Hypothalamus (tissue), 51 donors: ENCODE results near the gene VASH2.

Source experiments
- DNase-seq, 51 donors: peaks; one replicate each; lab custom pipeline; 2025; lab: John Stamatoyannopoulos, UW

VASH2 gene

GRCh38 chr1:212928323-212929291, 21.7 kb upstream of the VASH2 start:
- no peak for DNase-seq

- DNase-seq, result no peak
These were observed 19.2 kb upstream of the VASH2 start for GRCh38 chr1:212930986-212931678.

GRCh38 chr1:212933815-212934471, 16.4 kb upstream of the VASH2 start:
- no peak for DNase-seq

DNA sequence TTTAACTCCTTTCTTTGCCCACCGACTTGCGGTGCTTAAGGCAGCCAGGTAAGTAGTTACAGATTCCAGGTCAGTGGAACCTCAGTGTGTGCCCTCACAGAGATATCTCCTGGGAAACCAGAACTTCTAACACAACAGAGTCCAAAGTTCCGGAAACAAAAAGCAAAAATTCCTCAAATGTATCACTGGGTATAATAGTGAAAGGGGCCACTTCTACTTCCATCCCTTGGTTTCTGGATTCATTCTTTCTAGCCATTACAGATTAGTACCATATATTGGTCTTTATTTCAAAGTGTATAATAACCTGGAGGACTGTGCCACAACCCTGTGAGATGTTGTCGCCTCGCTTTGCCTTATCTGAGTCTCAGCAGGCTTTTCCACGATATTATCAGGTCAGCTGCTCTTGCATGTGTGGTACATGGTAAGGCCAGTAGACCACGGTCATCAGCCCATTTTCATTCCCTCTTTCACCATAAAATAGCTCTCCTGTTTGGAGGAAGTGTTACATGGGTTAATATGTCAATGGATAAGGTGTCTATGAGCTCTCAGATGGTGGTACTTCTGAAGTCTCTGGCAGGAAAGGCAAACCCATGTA, 14.9 kb upstream of the VASH2 start:
- DNase-seq, result no peak

- DNase-seq, result no peak
These were observed 13.3 kb upstream of the VASH2 start for GRCh38 chr1:212937034-212937433.

DNA sequence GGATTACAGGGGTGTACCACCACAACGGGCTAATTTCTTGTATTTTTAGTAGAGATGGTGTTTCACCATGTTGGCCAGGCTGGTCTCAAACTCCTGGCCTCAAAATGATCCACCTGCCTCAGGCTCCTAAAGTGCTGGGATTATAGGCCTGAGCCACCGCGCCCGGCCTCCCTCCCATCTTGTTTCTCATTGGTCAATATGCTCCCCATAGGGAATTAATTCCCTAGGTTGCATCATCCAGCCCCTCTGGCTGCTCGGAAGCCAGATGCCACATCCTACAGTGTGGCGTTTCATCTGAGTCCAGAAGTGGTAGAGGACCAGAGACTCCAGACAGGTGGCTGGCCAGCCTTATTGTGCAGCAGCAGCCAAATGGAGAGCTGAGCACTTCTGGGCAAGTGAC, 11.5 kb upstream of the VASH2 start:
- DNase-seq, result no peak

GRCh38 chr1:212941452-212941851, 8.9 kb upstream of the VASH2 start:
- DNase-seq, result no peak

- no peak for DNase-seq
These were observed 7.5 kb upstream of the VASH2 start for GRCh38 chr1:212942679-212943392.

GRCh38 chr1:212943393-212943710, 7.0 kb upstream of the VASH2 start:
- DNase-seq, result no peak

DNA sequence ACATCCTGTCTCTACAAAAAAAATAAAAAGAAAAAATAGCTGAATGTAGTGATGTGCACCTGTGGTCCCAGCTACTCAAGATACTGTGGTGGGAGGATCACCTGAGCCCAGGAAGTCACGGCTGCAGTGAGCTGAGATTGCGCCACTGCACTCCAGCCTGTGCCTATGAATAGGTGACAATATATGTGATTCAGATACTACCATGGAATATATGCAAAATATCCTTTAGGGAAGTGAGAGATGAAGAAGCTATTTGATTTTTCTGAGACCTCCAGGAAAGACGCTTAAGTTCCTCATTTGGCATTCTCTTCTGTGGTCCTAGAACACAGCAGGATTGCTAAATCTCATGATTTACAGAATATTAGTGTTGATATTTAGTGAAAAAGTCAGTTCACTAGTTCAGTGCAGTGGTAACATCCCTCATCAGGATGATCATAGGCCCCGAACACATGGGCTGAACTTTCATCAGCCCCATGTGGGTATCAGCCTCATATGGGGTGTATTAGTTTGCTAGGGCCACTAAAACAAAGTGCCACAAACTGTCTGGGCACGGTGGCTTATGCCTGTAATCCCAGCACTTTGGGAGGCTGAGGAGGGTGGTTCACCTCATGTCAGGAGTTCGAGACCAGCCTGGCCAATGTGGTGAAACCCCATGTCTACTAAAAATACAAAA, 6.0 kb upstream of the VASH2 start:
- DNase-seq, result no peak

DNA sequence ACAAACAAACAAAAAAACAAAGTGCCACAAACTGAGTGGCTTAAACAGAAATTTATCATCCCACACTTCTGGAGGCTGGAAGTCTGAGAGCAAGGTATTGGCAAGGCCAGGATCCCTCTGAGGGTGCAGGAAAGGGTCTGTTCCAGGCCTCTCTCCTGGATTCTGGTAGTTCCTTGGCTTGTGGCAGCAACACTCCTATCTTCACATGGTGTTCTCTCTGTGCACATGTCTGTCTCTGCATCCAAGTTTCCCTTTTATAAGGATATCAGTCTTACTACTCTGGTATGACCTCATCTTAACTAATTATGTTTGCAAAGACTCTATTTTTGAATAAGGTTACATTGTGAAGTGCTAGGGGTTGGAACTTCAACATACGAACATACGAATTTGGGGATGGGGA, 5.3 kb upstream of the VASH2 start:
- DNase-seq, result no peak

DNA sequence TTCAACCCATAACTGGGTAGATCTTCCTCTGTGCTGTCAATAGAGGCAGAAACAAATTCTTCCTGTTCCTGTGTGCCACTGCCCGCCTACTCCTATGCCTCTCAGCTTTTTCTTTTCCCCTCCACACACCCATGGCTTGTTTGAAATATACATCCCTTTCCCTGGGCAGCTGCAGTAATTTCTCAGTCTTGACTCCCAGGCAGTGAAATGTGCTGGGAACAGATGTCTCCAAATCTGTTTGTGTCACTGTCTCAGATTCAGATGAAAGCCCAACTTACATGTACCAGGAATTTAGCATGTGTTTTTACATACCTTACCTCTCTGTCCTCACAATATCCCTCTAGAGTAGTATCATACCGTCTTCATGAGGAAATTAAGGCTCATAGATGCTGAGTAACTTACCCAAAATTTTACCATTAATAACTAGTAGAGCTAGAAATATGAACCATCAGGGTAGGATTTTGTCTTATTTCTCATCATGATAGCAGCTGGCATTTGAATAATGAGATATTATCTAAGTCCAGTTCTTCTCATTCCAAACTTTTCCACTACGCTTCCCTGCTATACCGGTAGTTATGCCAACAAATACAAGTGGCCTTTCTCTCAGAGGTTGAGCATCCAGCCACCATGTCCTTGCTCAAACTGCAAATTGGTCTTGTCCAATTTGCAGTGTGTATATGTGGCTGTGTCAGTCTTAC, 4.7 kb upstream of the VASH2 start:
- no peak for DNase-seq

- no peak for DNase-seq
These were observed 3.5 kb upstream of the VASH2 start for GRCh38 chr1:212946872-212947271.

GRCh38 chr1:212949771-212950170, 570 bp upstream of the VASH2 start:
- DNase-seq, result no peak

DNA sequence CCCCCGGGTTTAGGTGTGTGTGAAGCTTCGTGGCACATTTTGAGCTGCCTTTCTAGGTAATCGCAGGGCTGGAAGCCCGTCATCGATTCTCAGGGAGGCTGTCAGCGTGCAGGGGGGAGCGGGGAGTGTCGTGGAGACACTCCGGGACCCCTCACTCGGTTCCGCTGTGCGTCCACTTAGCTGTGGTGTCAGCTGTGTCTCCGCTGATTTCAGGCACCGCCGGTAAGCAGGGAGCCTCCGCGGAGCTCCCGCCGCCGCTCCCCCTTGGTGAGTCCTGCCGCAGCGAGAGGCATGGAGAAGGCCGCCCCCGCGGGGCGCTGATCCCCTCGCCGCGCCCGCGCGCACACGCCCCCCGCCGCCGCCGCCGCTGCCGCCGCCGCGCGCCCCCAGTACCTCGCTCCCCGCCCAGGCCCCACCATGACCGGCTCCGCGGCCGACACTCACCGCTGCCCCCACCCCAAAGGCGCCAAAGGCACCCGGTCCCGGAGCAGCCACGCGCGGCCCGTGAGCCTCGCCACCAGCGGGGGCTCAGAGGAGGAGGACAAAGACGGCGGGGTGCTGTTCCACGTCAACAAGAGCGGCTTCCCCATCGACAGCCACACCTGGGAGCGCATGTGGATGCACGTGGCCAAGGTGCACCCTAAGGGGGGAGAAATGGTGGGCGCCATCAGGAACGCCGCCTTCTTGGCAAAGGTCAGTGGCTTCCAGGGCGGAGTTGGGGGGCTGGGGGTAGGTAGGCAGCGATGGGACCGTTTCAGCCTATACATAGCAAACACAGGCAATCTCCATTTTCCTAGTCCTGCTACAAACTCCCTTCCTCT, 995 bp downstream of the VASH2 start:
- peak in 3 of 51 donors; percentile 3 to 41 (median 15) for DNase-seq

DNA sequence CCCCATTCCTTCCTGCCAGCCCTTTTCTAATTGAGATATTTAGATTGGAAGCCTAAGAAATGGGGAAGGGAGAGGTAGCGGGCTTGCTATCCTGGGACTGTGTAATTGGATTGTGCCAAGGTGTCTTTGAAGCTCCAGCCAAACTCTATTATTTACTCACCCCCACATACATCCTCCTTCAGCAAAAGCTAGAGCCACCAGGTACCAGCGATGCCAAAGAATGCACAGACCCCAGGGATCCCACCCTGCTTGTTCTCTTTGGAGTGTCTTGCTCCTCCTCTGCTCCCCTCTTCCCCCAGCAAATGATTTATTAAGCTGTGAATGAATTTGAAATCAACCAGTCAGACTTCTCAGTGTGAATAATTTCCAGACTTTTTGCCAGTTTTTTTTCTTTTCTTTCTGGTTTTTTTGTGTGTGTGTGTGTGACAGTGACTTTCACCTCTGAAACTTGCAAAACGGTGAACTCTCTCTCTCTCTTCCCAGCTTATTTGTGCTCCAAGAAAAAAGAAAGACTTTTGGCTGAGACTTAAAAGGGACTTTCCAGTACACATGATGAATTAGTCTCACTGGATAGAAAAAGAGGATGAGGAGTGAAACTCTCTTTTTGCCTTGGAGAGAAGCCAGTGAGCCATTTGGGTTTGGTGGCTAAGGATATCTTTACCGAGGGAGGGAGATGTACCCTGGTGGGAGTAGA, 1.8 kb downstream of the VASH2 start:
- DNase-seq, result no peak

GRCh38 chr1:212952641-212952976, 2.3 kb downstream of the VASH2 start:
- no peak for DNase-seq

DNA sequence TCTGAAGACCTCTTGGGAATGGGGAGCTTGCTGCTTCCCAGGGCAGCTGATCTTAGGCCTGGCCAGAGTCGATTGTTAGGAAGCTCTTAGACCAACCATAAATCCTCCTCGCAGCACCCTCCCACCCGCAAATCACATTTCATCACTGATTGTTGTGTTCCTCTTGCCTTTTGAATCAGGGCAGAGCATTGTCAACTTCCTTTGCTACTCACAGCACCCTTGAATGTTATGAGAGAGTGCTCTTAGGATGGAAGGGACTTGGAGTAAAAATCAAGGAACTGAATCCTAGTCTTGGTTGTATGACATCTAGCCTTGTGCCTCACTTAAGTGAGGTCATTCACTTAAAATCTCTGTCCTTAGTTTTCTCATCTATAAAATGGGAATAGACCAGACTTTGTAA, 3.0 kb downstream of the VASH2 start:
- no peak for DNase-seq
